Stimulated activated CD8-positive, alpha-beta memory T cell treated with anti-CD3 and anti-CD28 coated beads, Interleukin-4, amount 100 ng/mL, for 1 hour (primary cell): Measurements from ENCODE around the gene DCLK3.

Experiments used
- DNase-seq, 2 donors: peaks; one replicate each; pipeline ENCODE4 v3.0.0-alpha.2; 2020; ENCODE audit warnings: low read depth in 2 of 2, low spot score in 1 of 2

Gene DCLK3

DNA sequence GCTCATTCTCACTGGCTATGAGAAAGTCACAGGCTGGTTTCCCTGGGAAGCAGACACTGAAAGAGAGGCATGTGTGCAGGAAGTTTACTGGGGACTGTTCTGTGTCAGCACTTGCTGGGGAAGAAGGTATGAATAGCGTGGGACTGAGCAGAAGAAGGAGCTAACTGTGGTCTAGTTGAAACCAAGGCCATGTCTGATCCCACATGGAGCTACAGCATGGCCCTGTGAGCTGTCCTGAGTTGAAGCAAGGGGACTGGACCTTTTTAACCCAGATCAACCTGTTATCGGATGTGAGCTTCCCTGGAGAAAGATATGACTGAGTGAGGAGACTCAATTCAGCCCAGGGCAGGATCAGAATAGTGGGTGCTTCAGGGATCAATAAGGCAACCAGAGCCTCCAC is 53.7 kb downstream of the DCLK3 start:
- no peak for DNase-seq

DNA sequence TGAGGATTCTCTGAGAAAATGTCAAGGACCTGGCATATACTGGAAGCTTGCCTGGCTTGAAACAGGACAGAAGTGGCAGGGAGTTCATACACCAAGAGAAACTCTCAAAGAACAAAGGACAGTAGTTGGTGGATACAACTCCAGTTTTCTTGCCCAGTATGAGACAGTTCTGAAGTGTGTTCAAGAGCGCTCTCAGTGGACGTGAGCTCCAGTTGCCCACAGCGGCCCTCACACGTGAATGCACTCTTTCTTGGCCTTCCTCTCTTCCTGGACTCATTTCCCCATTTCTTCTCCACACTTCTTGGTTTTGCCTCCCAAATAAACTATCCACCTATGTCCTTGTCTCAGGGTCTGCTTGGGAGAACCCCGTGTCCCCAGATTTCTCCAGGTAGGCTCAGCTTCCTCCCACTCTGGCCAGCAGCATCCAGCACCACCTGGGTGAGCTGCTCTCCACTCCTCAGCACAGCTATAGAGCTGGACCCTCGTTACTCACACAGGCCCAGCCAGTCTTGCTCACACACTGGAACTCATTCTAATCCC is 54.5 kb downstream of the DCLK3 start:
- no peak for DNase-seq

DNA sequence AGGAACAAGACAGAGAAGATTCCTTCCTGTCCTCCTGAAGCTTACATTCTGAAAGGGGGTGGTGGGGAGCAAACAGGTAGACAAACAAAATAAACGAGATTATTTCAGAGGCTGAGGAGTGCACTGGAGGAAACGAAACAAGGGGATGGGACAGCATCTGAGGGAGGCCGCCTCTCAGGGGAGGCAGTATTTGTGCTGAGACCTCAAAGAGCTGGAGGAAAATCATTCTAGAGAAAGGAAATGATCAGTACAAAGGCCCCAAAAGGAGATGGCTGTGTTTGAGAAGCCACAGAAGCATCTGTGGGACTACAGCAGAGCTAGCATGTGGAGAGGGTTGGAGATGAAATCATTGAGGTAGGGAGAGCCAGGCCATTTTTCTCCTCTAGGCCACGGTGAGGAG is 55.1 kb downstream of the DCLK3 start:
- no peak for DNase-seq

DNA sequence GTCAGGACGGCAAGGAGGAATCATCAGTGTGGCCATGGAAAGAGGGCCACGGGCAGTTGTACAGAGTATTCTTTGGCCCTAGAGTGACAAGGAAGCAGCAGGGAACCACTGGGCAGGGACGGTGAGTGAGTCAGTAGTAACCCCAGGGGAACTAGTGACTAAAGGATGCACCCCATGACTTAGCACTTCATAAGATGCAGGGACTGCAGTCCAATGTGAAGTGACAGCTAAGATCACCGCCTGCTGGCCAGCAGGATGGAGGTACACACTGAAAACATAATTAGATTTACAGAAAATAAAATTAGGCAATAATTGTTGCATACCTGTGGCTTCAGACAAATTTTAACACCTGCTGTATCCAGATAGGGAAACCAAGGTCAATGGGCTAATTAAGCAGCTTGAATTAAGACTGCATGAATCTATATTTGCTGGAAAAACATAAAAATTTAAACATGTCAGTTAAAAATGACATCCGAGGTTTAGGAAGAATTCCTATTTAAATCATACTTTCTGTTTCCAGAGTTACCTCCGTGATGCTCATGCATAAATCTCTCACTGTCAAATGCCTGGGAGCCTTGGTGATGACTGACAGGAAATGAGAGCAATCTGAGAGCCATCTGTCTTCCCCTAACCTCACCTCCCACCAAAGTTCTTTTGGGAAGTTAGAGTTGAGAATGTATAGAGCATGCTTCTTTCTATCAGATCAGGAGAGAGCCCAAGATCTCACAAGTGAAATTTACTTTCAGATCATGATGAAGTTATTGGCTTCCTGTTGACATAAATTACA is 56.5 kb downstream of the DCLK3 start:
- no peak for DNase-seq

DNA sequence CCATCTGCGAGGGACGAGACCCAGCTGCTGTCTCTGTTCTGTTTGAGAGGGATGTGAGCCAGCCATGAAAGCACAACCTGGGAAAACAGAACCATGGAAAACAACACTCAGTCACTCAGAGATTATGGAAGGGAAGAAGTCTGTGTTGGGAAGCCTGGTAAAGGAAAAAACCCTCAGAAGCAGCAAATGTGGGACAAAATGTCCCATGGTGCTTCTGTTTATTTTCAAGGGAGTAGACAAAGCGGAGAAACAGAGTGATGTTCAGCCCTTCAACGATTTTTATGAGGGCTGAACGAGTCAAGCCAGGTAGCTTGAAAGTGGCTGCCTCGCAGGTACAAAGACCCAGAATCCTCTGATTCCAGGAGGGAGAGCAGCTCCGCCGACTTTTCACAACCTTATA is 59.3 kb downstream of the DCLK3 start:
- no peak for DNase-seq

DNA sequence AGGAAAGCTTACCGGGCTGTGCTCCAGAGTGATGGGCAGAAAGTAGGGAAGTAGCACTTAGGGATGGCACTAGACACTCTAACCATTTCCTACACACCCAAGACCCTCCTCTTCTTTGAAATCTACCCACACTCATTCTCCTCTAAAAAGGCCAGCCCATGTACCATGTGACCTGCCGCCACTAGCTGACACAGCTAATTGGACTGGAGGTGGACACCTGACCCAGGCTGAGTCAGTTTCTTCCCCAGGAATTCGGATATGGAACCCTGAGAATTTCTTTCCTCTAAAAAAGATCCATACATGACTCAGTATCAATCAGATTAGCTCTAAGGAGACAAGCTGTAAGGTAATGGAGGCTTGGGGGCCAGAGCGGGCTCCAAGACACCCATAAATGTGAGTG is 60.1 kb downstream of the DCLK3 start:
- no peak for DNase-seq

DNA sequence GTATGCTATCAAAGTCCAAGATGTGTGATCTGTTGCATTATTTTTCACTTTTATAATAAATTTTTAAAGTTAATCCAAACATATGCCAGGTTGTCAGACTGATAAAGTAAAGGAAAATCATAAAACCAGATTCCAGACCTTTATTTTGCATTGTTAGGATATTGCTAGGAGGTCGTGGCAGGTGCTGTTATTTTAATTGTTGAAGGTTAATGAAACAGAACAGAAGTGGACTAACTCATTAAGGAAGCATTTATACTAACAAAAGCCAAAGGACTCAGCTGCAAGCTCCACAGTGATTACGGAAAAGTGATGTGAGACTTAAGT is 63.1 kb downstream of the DCLK3 start:
- no peak for DNase-seq

DNA sequence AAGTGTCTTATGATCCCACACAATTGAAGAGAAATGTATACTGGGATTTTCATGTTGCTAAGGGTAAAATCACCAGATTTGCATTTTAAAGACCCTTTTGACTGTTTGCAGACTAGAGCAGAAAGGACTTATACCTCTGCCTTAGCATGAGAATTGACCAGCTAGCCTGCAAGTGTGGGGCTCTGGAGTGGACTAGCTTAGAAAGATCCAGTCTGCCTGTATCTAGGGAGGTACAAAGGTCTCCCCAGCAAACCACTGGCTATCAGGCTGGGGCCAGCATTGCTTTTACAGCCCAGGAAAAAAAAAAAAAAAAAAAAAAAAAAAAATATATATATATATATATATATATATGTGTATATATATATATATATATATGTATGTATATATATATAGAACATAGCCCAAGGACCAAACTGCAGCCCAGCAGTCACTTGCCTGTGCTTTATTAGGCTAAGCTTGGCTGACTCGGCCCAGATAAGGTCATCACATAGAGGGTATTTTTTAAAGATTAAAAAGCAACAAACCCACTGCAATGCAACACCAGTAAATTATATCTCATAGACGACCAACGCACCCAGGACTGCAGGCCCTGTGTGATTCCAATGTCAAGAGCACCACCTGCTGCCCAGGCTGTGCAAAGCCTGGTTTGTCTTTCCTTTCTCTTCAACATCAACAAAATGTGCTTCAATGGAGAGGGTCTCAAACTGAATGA is 63.7 kb downstream of the DCLK3 start:
- DNase-seq, result no peak

DNA sequence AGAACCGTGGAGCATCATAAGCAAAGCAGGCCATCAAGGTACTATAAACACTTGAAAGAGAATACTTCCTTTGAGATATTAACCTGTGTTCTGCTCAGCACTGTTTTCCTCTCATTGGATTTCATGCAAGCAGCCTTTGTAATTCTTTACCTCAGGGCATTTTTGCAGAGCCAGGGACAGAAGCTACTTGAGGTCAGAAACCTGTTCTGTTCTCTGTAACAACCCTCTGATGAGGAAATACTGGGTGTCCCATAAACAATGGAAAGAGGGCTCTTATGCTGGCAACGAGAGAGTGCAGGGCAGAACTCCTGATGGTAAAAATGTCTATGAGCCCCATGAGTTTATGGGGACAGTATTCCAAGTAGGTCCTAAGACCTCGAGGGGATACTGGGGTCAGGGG is 66.0 kb downstream of the DCLK3 start:
- no peak for DNase-seq

DNA sequence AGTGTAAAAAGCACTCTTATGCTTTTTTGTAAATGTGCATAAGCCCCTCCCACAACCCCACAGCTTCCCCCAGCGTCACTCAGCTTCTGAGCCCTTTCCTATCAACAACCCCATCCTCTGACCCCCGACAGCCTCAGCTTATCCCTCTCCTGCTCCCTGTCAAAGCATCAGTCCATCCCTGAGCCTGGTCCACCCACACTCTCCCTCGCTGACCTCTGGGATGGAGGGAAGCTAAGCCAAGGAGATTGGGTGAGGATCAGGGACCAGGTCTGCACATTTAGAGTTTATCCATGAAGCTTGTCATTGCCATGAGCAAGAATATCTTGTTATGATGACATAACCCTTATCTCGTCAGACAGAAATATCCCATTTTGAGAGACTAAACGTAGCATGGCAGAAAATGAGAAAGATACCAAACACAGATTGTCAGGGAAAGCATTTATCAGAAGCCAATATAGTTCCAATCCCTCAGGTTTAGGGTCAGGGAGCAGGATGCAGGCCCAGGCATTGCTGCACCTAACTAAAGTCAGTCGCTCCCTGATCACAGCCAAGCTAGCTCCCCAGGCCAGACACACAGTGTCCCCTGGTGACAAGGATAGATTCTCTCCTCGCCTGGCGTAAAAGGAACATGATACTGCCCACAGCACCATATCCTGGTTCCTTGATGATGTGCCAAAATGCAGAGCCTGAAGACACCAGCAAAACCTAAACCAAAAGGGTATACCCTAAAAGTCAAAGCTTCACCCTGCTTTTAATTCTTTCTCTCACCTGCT is 66.9 kb downstream of the DCLK3 start:
- no peak for DNase-seq

DNA sequence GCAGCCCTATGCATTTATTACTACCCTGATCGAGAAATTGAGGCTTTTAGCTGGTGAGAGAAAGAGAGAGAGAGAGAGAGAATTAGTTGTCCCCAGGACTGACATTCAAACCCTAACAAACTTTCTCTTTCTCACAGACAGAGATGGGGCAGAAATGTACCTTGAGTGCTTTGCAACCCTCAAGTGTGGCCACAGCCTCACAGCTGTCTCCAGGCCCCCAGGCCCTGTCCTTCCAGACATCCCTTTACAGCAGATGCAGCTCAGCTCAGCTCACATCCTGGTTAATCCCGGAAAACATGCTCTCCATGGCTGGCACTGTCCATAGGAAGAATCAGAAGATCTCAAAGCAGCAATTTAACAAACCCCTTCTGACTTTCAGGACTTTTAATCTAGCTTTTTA is 67.6 kb downstream of the DCLK3 start:
- no peak for DNase-seq

DNA sequence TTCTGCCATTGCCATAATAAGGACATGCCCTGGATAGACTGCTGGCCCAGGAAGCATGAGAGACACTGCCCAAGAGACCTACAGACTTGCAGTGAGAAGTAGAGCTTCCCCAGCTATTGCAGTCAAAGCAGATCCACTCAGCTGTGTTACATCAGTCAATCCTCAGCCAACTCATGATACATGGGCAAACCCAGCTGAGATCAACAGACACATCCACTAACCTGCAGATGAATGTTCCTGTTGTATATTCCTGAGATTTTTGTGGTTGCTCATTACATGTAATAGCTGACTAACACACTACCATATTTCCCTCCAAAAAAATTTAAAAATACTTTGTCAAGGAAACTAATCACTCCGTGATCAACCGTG is 68.6 kb downstream of the DCLK3 start:
- no peak for DNase-seq

DNA sequence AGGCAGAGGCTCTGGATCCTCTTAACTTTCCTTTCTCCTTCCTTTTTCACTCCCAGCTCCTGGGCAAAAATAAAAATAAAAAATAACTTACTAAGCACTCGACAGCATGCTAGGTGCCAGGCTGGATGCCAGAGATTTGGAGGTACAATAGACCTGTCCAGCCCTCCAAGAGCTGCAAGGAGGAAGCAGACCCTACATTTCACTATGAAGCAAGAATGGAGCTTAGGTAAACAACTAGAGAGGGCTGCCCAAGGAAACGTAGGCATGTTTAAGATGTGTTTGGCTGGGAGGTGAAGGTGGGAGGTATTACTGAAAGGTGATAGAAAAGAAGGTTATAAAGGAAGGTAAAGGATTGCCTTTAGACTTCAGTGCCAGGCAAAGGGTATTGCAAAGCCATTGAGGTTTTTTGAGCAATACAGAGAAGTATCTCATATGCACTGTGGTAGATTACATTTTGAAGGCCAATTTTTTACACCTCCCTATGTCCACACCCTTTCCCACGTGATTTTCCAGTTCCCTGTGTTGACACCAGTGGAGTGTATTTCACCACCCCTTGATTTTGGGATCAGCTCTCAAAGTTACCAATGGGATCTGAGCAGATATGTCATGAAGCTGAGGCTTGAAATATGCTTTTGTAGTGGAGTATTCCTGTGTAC is 69.1 kb downstream of the DCLK3 start:
- no peak for DNase-seq

DNA sequence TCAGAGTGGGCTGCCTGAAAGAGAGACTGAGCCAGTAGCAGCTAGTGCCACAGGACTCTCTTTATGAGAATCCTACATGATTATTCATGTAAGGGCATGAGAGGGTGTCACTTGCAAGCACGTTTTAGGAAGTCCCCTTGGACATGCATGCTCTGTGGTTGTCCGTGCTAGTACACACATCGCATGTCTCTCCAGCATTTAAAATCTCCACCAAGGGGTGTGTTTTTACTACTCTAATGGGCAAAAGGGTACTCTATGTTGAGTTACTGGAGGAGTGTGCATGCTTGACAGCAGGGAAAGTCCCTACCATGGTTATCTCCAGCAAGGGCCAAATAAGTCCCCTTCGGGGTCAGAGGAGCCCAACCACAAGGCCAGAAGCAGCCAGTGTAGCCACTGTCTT is 70.7 kb downstream of the DCLK3 start:
- no peak for DNase-seq

DNA sequence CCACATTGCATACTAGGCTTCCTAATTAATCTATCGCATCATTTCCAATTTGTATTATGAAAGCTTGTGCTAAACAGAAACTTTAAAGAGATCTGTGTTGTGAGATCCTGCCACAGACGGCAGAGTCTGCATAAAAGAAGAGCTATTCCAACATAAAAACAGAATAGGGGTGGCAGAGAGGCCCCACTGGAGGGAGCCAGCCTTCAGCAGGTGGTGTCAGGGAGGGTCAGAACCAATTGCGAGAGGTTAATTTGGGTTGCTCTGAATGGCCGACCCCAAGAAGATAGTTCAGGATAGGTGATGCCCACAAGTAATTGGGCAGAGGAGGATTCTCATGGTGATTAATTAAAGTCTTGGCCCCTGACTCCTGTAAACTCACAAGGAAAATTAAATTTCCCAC is 74.8 kb downstream of the DCLK3 start:
- no peak for DNase-seq

DNA sequence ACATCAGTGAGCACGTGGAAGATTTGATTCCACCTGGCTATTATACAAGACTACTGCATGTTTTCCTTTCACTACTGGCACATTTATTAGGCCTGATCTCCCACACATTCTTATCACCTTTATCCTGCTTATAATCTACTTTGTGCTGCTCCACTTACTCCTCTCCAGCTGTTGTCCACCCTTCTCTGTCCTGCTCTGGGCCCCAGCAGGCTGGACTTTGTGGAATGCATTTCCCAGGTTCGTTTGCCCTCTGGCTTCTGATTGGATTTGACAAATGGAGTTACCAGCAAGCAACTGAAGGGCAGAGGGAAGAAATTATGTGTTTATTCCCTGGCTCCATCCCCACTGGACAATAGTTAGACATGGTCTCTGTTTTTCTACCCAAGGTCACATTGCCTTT is 75.5 kb downstream of the DCLK3 start:
- DNase-seq, result no peak

DNA sequence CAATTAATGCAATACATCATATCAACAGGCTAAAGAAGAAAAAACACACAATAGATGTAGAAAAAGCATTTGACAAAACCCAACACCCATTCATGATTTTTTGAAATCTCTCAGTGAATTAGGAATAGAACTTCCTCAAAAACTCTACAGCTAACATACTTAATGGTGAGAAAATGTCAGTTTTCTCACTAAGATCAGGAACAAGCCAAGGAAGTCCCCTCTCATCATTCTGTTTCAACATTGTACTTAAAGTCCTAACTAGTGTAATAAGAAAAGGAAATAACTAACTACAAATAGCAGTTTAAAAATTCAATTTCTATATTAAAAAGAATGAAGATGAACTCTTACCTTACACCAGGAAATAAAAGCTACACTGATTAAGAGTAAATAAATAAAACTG is 77.8 kb downstream of the DCLK3 start:
- DNase-seq, result no peak

DNA sequence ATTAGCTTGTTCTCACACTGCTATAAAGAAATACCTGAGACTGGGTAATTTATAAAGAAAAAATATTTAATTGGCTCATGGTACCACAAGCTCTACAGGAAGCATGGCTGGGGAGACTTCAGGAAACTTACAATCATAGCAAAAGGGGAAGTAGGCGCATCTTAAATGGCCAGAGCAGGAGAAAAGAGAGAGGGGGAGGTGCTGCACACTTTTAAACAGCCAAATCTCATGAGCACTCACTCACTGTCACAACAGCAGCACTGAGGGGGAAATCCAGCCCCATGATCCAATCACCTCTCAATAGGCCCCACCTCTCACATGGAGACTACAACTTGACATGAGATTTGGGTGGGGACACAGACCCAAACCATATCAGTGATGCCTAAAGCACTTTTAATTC is 82.5 kb downstream of the DCLK3 start:
- no peak for DNase-seq

DNA sequence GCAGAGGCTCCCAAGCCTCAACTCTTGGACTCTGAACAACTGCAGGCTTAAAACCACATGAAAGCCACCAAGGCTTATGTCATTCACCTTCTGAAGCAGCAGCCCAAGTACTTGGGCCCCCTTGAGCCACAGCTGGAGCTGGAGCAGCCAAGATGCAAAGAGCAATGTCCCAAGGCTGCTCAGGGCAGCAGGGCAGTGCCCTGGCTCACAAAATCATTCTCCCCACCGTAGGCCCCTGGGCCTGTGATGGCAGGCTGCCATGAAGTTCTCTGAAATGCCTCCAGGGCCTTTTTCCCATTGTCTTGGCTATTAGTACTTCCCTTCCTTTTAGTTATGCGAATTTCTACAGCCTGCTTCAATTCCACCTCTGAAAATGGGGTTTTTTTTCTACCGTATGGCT is 83.4 kb downstream of the DCLK3 start:
- DNase-seq, result no peak

DNA sequence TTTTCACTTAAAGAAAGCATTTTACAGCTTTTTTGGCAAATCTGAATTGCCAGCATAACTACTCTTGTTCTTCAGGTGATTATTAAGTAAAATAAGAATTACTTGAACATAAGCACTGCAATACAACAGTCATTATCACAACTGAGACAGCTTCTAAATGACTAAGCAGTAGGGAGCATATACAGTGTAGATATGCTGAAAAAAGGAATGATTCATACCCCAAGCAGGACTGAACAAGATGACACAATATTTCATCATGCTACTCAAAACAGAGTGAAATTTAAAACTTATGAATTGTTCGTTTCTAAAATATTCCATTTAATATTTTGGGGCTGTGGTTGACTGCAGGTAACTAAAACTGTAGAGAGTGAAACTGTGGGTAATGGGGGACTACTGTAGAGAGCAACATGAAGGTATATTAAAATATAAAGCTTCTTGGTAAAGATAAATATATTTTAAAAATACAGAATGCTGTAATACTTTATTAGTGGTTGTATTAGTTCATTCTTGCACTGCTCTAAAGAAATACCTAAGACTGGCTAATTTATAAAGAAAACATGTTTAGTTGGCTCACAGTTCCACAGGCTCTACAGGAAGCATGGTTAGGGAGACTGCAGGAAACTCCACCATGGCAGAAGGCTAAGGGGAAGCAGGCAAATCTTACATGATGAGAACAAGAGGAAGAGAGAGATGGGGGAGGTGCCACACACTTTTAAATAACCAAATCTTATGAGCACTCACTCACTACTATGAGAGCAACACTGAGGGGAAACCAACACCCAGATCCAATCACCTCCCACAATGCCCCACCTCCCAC is 84.8 kb downstream of the DCLK3 start:
- DNase-seq, result no peak
